ENCODE results near the gene GLCE.

The GLCE gene

DNA sequence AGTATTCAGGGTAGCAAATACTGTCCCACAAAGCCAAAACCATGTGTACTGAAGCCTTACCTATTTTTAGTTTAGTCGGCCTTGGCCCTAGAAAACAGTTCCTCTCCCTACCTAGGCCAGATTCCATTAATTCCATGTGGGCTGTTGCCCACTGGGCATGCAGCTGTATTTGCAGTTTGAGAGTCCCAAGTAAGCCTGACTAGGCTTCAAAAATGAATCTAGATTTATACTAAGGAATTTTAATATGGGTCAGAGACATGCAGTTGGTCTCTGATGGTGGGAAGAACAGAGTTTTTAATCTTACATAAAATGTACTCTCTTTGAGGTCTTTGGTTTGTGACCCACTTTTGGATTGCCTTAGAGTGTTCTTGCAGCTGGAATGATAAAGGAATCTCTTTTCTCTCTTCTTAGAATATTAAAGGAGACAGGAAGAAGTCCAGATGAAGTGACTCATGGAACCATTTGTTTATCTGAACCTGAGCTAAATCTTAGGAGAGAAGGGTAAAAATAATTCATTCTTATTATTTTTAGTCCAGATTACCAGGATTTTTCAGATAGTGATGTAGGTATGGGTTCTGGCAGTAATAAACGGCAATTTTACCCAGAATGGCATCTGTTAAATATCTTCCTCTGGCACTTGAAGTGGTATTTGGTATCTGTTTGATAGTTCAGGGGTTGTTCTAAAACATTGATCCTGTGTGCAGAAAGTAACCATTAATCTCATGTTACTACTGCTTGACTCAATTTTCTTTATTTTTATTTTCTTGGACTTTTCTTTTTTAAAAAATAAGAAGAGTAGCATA is 33.8 kb downstream of the GLCE start:
- in situ Hi-C loops (cut with HindIII; ENCODE audit: low pct_ligation_motif_present, low sequenced_read_pairs): no loop called here
- Histone ChIP-seq H3K27ac (no peak overlapping the region), H3K27me3 (replicated peaks) (no peaks in the 10 kb centered on the region), H3K4me3 (ENCODE audit: low read depth, low read length) (no peak overlapping the region), H3K36me3 (replicated peaks) (no peaks in the 10 kb centered on the region)
- no peak for TF ChIP-seq CTCF (IDR thresholded peaks at IDR 0.05; ENCODE audit: low read depth, low read length, missing control alignments)
- DNase-seq: no peak

GRCh38 chr15:69194854-69195253 is 34.4 kb downstream of the GLCE start:
- DNase-seq: no peak
- no peak for TF ChIP-seq CTCF (IDR thresholded peaks at IDR 0.05; ENCODE audit: low read depth, low read length, missing control alignments)
- Histone ChIP-seq H3K27me3 (replicated peaks) (no peaks in the 10 kb centered on the region), H3K27ac (no peak overlapping the region), H3K36me3 (replicated peaks) (no peaks in the 10 kb centered on the region), H3K4me3 (ENCODE audit: low read depth, low read length) (no peak overlapping the region)
- in situ Hi-C loops (cut with HindIII; ENCODE audit: low pct_ligation_motif_present, low sequenced_read_pairs): no loop called here

DNA sequence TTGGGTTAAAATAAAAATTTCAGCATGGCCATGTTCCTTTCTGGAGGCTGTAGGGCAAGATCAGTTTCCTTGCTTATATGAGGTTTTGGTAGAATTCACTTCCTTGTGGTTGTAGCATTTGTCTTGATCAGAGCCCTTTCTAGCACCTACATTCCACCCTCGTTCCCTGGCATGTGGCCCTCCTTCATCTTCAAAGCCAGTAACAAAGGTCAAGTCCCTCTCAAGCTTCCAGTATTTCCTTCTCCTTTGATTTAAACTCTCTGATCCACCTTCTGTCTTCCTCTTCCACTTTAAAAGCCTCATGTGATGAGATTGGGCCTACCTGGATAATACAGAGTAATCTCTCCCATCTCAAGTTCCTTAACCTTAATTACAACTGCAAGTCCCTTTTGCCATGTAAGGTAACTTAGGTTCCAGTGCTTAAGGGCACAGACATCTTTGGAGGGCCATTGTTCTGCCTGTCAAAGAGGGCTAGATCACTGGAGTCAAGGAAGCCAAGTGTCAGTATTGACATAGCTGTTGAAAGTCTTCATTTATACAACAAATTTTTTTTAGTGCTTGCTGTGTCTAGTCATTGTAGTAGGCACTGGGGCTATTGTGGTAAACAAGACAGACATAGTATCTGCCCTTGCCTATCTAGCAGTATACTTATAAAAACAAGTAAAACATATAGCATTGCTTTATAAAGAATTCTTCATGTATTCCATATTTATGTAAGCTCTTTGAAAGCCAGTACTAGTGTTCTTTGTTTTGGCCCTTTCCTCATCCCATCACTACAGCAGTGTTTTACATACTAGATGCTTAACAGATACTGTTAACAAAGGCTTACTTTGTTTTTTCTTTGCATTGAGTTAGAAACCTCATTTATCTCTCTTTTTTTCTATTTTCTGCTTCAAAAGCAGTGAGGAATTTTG is 40.7 kb downstream of the GLCE start:
- TF ChIP-seq CTCF (IDR thresholded peaks at IDR 0.05; ENCODE audit: low read depth, low read length, missing control alignments): no peak
- DNase-seq: no peak
- in situ Hi-C loops (cut with HindIII; ENCODE audit: low pct_ligation_motif_present, low sequenced_read_pairs): no loop called here
- Histone ChIP-seq H3K36me3 (replicated peaks) (no peaks in the 10 kb centered on the region), H3K27ac (no peak overlapping the region), H3K27me3 (replicated peaks) (no peaks in the 10 kb centered on the region), H3K4me3 (ENCODE audit: low read depth, low read length) (no peak overlapping the region)

- DNase-seq: no peak
- TF ChIP-seq CTCF (IDR thresholded peaks at IDR 0.05; ENCODE audit: low read depth, low read length, missing control alignments): no peak
- no peaks in the 10 kb centered on the region for H3K36me3 ChIP-seq (replicated peaks)
- in situ Hi-C loops (cut with HindIII; ENCODE audit: low pct_ligation_motif_present, low sequenced_read_pairs): no loop called here
- H3K27me3 ChIP-seq (replicated peaks): no peaks in the 10 kb centered on the region
- no peak overlapping the region for H3K27ac ChIP-seq
- no peak overlapping the region for H3K4me3 ChIP-seq (ENCODE audit: low read depth, low read length)
Observed at GRCh38 chr15:69206079-69206478, 45.6 kb downstream of the GLCE start.

DNA sequence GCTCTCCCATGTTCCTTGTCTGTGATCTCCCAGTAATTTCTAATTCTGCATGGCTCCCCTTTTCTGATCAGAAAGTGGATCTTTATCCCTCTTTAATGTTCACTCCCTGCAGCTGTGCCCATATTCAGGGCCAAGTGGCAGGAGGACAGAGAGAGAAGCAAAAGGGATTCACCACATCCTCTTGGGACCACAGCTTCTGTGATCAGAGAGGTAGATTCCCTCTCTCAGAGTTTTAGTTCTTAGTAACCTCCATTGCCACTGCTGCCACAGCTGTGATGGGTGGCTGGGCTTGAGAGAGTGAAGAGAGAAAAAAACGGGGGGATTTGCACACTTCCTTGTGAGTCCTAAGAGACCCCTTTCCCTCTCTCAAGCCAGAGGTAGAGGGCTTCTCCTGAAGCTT is 49.2 kb downstream of the GLCE start:
- no peak overlapping the region for H3K4me3 ChIP-seq (ENCODE audit: low read depth, low read length)
- no peak for DNase-seq
- no peaks in the 10 kb centered on the region for H3K36me3 ChIP-seq (replicated peaks)
- in situ Hi-C loops (cut with HindIII; ENCODE audit: low pct_ligation_motif_present, low sequenced_read_pairs): no loop called here
- H3K27me3 ChIP-seq (replicated peaks): no peaks in the 10 kb centered on the region
- no peak overlapping the region for H3K27ac ChIP-seq
- TF ChIP-seq CTCF (IDR thresholded peaks at IDR 0.05; ENCODE audit: low read depth, low read length, missing control alignments): no peak

All from brain microvascular endothelial cell (primary cell).